SK-N-SH treated with all-trans-retinoic acid at 6 μM for 48 hours (cell line): Measurements from ENCODE around the gene CD84.

Experiments used
- BACH2 ChIP-seq: fragments of 250-450 bp; sonication (Bioruptor Pico); IDR thresholded peaks from 2 replicates; pipeline ENCODE4 v1.9.0; 2021; ENCODE audit warnings: mild to moderate bottlenecking, borderline replicate concordance
- CREB5 ChIP-seq: fragments of 250-450 bp; sonication (Bioruptor Pico); IDR thresholded peaks from 2 replicates; pipeline ENCODE4 v1.5.1; 2020; ENCODE audit warnings: low read depth, mild to moderate bottlenecking, moderate library complexity
- CSRNP3 ChIP-seq: fragments of 250-450 bp; sonication (Bioruptor Pico); IDR thresholded peaks from 2 replicates; pipeline ENCODE4 v1.5.1; 2021; ENCODE audit warnings: mild to moderate bottlenecking, moderate library complexity
- GLIS3 ChIP-seq: fragments of 250-450 bp; sonication (Bioruptor Pico); IDR thresholded peaks from 2 replicates; pipeline ENCODE4 v1.5.0; 2020; ENCODE audit warnings: mild to moderate bottlenecking, moderate library complexity
- ISL1 ChIP-seq: fragments of 250-450 bp; sonication (Bioruptor Pico); IDR thresholded peaks from 2 replicates; pipeline ENCODE4 v2.1.2; 2022; ENCODE audit warnings: mild to moderate bottlenecking, moderate library complexity
- OSR1 ChIP-seq: fragments of 250-450 bp; sonication (Bioruptor Pico); IDR thresholded peaks from 2 replicates; pipeline ENCODE4 v1.8.0; 2022; ENCODE audit warnings: moderate library complexity, mild to moderate bottlenecking, inconsistent platforms
- PATZ1 ChIP-seq: fragments of 250-450 bp; sonication (Bioruptor Pico); IDR thresholded peaks from 2 replicates; pipeline ENCODE4 v1.8.0; 2020; ENCODE audit warnings: mild to moderate bottlenecking, moderate library complexity, borderline replicate concordance
- POU6F1 ChIP-seq: fragments of 250-450 bp; sonication (Bioruptor Pico); IDR thresholded peaks from 2 replicates; pipeline ENCODE4 v1.8.0; 2021; ENCODE audit warnings: low read depth, mild to moderate bottlenecking, moderate library complexity, borderline replicate concordance
- PPARA ChIP-seq: fragments of 250-450 bp; sonication (Bioruptor Pico); IDR thresholded peaks from 2 replicates; pipeline ENCODE4 v1.5.0; 2020; ENCODE audit warnings: mild to moderate bottlenecking, borderline replicate concordance
- RARB ChIP-seq: fragments of 250-450 bp; sonication (Bioruptor Pico); IDR thresholded peaks from 2 replicates; pipeline ENCODE4 v1.8.0; 2021; ENCODE audit warnings: mild to moderate bottlenecking, moderate library complexity
- TOX ChIP-seq: fragments of 250-450 bp; sonication (Bioruptor Pico); IDR thresholded peaks from 2 replicates; pipeline ENCODE4 v1.8.0; 2021; ENCODE audit warnings: mild to moderate bottlenecking, moderate library complexity, borderline replicate concordance
- ZFP3 ChIP-seq: fragments of 250-450 bp; sonication (Bioruptor Pico); IDR thresholded peaks from 2 replicates; pipeline ENCODE4 v1.5.0; 2020; ENCODE audit warnings: mild to moderate bottlenecking, moderate library complexity
- ZFP30 ChIP-seq: fragments of 450-650 bp; formaldehyde crosslinking; IDR thresholded peaks from 2 replicates; pipeline ENCODE4 v1.5.0; 2022; ENCODE audit warnings: mild to moderate bottlenecking, moderate library complexity
- ZNF565 ChIP-seq: fragments of 450-650 bp; formaldehyde crosslinking; conservative IDR thresholded peaks from 2 replicates; pipeline ENCODE4 v1.5.0; 2020; ENCODE audit warnings: low read depth, mild to moderate bottlenecking, moderate library complexity

GRCh38 chr1:160626509-160627342, 47.4 kb upstream of the CD84 start:
- TF ChIP-seq ZFP30 (CRISPR knock-in tag), result no peak
- TF ChIP-seq PPARA (CRISPR knock-in tag), result no peak
- TF ChIP-seq CREB5 (CRISPR knock-in tag), result no peak
- TF ChIP-seq PATZ1 (CRISPR knock-in tag), result no peak
- no peak for TF ChIP-seq ZNF565
- no peak for TF ChIP-seq RARB (CRISPR knock-in tag)
- no peak for TF ChIP-seq TOX (CRISPR knock-in tag)
- no peak for TF ChIP-seq ZFP3 (CRISPR knock-in tag)
- TF ChIP-seq BACH2 (CRISPR knock-in tag), result no peak
- TF ChIP-seq POU6F1 (CRISPR knock-in tag), result no peak
- no peak for TF ChIP-seq GLIS3 (CRISPR knock-in tag)
- no peak for TF ChIP-seq ISL1 (CRISPR knock-in tag)
- TF ChIP-seq CSRNP3 (CRISPR knock-in tag), result no peak
- TF ChIP-seq OSR1 (CRISPR knock-in tag), result no peak
